Measurements from ENCODE around the gene ZC3H10.

GRCh38 chr12:56152132-56152755, 34.2 kb downstream of the ZC3H10 start, which contains the start of gene MYL6B:
- peak; percentile 65; the same call in 1 of the 2 replicates for TF ChIP-seq POLR2AphosphoS5 (IDR thresholded peaks at IDR 0.05; ENCODE audit: low read depth, low read length)
- TF ChIP-seq TAF1 (IDR thresholded peaks at IDR 0.05; ENCODE audit: low read depth, low read length) = peak; percentile 68; the same call in 1 of the 2 replicates
